ENCODE results near the gene ZNF672.
A peak's percentile ranks its signal among the peaks of the same experiment; 100 is the strongest.

Gene ZNF672

GRCh38 chr1:248841702-248842395 lies 3.8 kb downstream of the ZNF672 start:
- Histone ChIP-seq H3K27me3 (no peaks in the 10 kb centered on the region), H3K27ac (peak overlapping the region; percentile 57), H4K20me1 (peaks cover 68% of the 10 kb centered on the region), H3K4me1 (peaks cover 52% of the 10 kb centered on the region), H3K9ac (peak overlapping the region; percentile 54), H3K4me2 (peak overlapping the region; percentile 95), H3K36me3 (peaks cover 49% of the 10 kb centered on the region), H3K9me3 (no peaks in the 10 kb centered on the region), H3K4me3 (no peak overlapping the region; the same call in 1 of the 2 replicates)
- no peak for TF ChIP-seq Cebpa-rat (IDR thresholded peaks at IDR 0.05)

GRCh38 chr1:248842781-248843331 lies 4.8 kb downstream of the ZNF672 start:
- peak overlapping the region; percentile 54 for H3K9ac ChIP-seq
- H4K20me1 ChIP-seq: peaks cover 77% of the 10 kb centered on the region
- peak overlapping the region; percentile 95 for H3K4me2 ChIP-seq
- H3K4me1 ChIP-seq: peaks cover 44% of the 10 kb centered on the region
- peaks cover 59% of the 10 kb centered on the region for H3K36me3 ChIP-seq
- H3K27me3 ChIP-seq: no peaks in the 10 kb centered on the region
- TF ChIP-seq Cebpa-rat (IDR thresholded peaks at IDR 0.05): no peak
- H3K9me3 ChIP-seq: no peaks in the 10 kb centered on the region
- H3K27ac ChIP-seq: peak overlapping the region; percentile 57
- no peak overlapping the region; the same call in 1 of the 2 replicates for H3K4me3 ChIP-seq

GRCh38 chr1:248843687-248844086 lies 5.7 kb downstream of the ZNF672 start:
- peaks cover 44% of the 10 kb centered on the region for H3K4me1 ChIP-seq
- no peaks in the 10 kb centered on the region for H3K9me3 ChIP-seq
- peaks cover 67% of the 10 kb centered on the region for H3K36me3 ChIP-seq
- H3K4me3 ChIP-seq: no peak overlapping the region
- peaks cover 85% of the 10 kb centered on the region for H4K20me1 ChIP-seq
- no peak overlapping the region for H3K27ac ChIP-seq
- no peak overlapping the region for H3K9ac ChIP-seq
- no peaks in the 10 kb centered on the region for H3K27me3 ChIP-seq
- H3K4me2 ChIP-seq: no peak overlapping the region
- no peak for TF ChIP-seq Cebpa-rat (IDR thresholded peaks at IDR 0.05)

GRCh38 chr1:248844526-248844925 lies 6.5 kb downstream of the ZNF672 start:
- H4K20me1 ChIP-seq: peaks cover 94% of the 10 kb centered on the region
- peaks cover 39% of the 10 kb centered on the region for H3K4me1 ChIP-seq
- H3K36me3 ChIP-seq: peaks cover 75% of the 10 kb centered on the region
- H3K27me3 ChIP-seq: no peaks in the 10 kb centered on the region
- no peak overlapping the region for H3K4me2 ChIP-seq
- no peak for TF ChIP-seq Cebpa-rat (IDR thresholded peaks at IDR 0.05)
- H3K4me3 ChIP-seq: no peak overlapping the region
- no peaks in the 10 kb centered on the region for H3K9me3 ChIP-seq
- H3K27ac ChIP-seq: no peak overlapping the region
- no peak overlapping the region for H3K9ac ChIP-seq

GRCh38 chr1:248847181-248847955 lies 9.3 kb downstream of the ZNF672 start:
- H3K4me1 ChIP-seq: peaks cover 23% of the 10 kb centered on the region
- H4K20me1 ChIP-seq: peaks cover 92% of the 10 kb centered on the region
- H3K9ac ChIP-seq: no peak overlapping the region
- no peak overlapping the region for H3K27ac ChIP-seq
- no peak overlapping the region for H3K4me3 ChIP-seq
- no peak for TF ChIP-seq Cebpa-rat (IDR thresholded peaks at IDR 0.05)
- no peak overlapping the region for H3K4me2 ChIP-seq
- no peaks in the 10 kb centered on the region for H3K27me3 ChIP-seq
- peaks cover 98% of the 10 kb centered on the region for H3K36me3 ChIP-seq
- no peaks in the 10 kb centered on the region for H3K9me3 ChIP-seq

GRCh38 chr1:248847956-248848561 lies 10.0 kb downstream of the ZNF672 start:
- Histone ChIP-seq H3K4me2 (no peak overlapping the region), H3K36me3 (peaks cover 98% of the 10 kb centered on the region), H3K9me3 (no peaks in the 10 kb centered on the region), H3K27me3 (no peaks in the 10 kb centered on the region), H3K27ac (no peak overlapping the region), H3K4me3 (no peak overlapping the region), H4K20me1 (peaks cover 92% of the 10 kb centered on the region), H3K9ac (no peak overlapping the region), H3K4me1 (peaks cover 23% of the 10 kb centered on the region)
- no peak for TF ChIP-seq Cebpa-rat (IDR thresholded peaks at IDR 0.05)

GRCh38 chr1:248848602-248849001 lies 10.6 kb downstream of the ZNF672 start:
- Histone ChIP-seq H3K9me3 (no peaks in the 10 kb centered on the region), H3K27ac (no peak overlapping the region), H3K4me1 (peaks cover 25% of the 10 kb centered on the region), H3K4me3 (no peak overlapping the region), H4K20me1 (peaks cover 90% of the 10 kb centered on the region), H3K27me3 (no peaks in the 10 kb centered on the region), H3K9ac (no peak overlapping the region), H3K4me2 (no peak overlapping the region), H3K36me3 (peaks cover 99% of the 10 kb centered on the region)
- TF ChIP-seq Cebpa-rat (IDR thresholded peaks at IDR 0.05): no peak

GRCh38 chr1:248849152-248849551 lies 11.1 kb downstream of the ZNF672 start:
- Histone ChIP-seq H3K4me3 (no peak overlapping the region), H3K27me3 (no peaks in the 10 kb centered on the region), H3K4me1 (peaks cover 30% of the 10 kb centered on the region), H3K27ac (no peak overlapping the region), H3K9ac (no peak overlapping the region), H3K9me3 (no peaks in the 10 kb centered on the region), H3K4me2 (no peak overlapping the region), H4K20me1 (peaks cover 85% of the 10 kb centered on the region), H3K36me3 (peaks cover 99% of the 10 kb centered on the region)
- no peak for TF ChIP-seq Cebpa-rat (IDR thresholded peaks at IDR 0.05)

- no peak for TF ChIP-seq Cebpa-rat (IDR thresholded peaks at IDR 0.05)
- H3K36me3 ChIP-seq: peaks cover 99% of the 10 kb centered on the region
Observed at GRCh38 chr1:248849637-248850036, 11.6 kb downstream of the ZNF672 start.

More at GRCh38 chr1:248849637-248850036, 11.6 kb downstream of the ZNF672 start:
- no peaks in the 10 kb centered on the region for H3K9me3 ChIP-seq
- H3K27ac ChIP-seq: no peak overlapping the region
- H3K9ac ChIP-seq: no peak overlapping the region
- H3K4me2 ChIP-seq: no peak overlapping the region
- no peak overlapping the region for H3K4me3 ChIP-seq
- peaks cover 80% of the 10 kb centered on the region for H4K20me1 ChIP-seq
- no peaks in the 10 kb centered on the region for H3K27me3 ChIP-seq
- peaks cover 33% of the 10 kb centered on the region for H3K4me1 ChIP-seq
